NCI-H146 (cell line): ENCODE results near the gene RITA1.

Experiments used
- DNase-seq: peaks from one replicate; lab custom pipeline; 2025; lab: John Stamatoyannopoulos, UW

The RITA1 gene

DNA sequence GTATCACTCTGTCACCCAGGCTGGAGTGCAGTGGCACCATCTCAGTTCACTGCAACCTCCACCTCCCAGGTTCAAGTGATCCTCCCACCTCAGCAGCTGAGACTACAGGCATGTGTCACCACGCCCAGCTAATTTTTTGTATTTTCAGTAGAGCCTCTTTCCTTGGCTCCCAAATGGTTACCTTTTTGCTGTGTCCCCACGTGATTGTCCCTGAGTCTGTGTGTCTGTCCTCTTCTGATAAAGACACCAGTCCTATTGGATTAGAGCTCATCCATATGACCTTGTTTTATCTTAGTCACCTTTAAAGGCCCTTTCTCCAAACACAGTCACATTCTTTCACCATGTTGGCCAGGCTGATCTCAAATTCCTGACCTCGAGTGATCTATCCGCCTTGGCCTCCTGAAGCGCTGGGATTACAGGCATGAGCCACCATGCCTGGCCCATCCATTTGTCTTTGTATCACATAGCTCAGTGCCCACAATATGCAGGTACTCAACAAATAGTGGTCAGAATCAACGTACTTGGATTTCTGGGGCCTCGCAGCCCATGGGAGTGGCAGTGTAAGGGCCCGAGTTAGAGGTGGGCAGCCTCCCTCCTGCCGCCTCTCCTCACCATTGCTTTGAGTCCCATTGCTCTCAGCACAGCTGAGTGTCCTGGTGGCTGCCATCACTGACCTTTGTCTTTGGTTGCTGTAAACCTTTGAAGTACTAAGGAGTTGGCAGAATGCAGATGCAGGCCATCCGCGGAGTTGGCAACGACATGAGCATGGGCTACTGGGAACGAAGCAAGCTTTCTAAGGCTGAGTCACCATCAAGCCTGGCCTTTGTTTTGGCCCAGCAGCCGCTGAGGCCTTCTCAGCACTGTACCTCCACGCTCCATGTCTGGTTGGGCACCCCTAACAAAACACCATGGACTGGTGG is 45.1 kb downstream of the RITA1 start:
- DNase-seq, result no peak

DNA sequence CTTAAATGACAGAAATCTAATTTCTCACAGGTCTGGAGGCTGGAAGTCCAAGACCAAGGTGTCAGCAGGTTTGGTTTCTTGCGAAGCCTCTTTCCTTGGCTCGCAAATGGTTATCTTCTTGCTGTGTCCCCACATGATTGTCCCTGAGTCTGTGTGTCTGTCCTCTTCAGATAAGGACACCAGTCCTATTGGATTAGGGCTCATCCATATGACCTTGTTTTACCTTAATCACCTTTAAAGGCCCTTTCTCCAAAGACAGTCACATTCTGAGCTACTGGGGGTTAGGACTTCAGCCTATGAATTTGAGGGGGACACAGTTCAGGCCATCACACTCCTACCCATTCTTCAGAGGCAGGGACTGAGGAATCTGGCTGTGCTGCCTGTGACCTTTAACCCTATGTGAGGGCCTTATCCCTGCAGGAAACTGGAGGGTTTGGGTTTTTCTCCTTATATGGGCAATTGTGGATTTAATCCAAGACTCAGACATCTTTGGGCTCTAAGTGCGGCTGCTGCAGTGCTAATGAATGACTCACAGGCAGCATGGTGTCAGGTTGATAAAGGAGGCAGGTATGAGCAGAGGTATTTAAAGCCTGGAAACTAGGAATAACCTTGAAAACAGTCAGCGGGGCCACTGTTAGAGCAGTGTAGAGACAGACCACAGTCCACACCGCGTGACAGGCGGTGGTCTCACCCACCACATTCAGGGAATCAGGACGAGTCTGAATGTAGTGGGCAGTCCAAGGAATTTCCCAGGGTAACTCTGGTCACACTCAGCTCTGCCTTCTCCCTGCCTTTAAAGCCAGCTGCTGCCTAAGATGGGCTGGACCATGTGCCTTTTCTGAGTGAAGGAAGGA is 45.9 kb downstream of the RITA1 start:
- no peak for DNase-seq

DNA sequence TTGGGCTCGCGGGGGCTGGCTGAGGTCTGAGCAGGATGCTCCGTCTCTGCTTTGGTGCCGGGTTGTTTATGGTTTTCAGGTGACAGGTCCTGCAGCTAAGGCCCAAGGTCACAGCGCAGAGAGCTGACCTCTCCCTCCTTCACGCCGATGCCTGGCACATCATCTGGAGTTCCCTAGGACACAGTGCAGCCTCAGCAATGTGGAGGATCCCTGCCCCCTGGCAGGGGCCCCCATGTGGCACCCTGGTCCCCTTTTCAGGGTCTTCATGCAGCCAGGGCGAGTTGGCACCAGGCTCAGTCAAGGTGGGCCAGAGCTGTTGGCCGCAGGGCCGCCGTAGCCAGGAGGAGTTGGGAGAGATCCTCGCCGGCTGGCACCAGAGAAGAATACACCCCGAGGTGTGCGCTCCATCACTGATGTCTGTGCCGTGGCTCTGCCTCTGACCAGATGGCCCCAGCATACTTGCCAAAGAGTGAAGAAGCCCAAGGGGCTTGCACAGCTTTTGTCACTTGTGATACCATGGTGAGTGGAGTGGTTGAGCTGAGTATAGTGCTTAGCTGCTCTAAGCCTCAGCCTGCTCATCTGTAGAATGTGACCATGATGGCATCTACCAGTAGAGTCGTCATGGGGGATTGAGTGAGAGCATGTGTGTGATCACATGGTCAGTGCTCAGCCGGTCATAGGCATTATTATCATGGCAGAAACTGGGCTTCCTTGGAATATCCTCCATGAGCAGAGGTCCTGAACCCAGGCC is 46.7 kb downstream of the RITA1 start:
- DNase-seq, result no peak

- peak; percentile 87 for DNase-seq
Observed at GRCh38 chr12:113232840-113233585, 47.5 kb downstream of the RITA1 start.

- no peak for DNase-seq
Observed at GRCh38 chr12:113233967-113234366, 48.4 kb downstream of the RITA1 start.

- no peak for DNase-seq
Observed at GRCh38 chr12:113234483-113234882, 49.0 kb downstream of the RITA1 start.

- no peak for DNase-seq
Observed at GRCh38 chr12:113235976-113236375, 50.5 kb downstream of the RITA1 start.

DNA sequence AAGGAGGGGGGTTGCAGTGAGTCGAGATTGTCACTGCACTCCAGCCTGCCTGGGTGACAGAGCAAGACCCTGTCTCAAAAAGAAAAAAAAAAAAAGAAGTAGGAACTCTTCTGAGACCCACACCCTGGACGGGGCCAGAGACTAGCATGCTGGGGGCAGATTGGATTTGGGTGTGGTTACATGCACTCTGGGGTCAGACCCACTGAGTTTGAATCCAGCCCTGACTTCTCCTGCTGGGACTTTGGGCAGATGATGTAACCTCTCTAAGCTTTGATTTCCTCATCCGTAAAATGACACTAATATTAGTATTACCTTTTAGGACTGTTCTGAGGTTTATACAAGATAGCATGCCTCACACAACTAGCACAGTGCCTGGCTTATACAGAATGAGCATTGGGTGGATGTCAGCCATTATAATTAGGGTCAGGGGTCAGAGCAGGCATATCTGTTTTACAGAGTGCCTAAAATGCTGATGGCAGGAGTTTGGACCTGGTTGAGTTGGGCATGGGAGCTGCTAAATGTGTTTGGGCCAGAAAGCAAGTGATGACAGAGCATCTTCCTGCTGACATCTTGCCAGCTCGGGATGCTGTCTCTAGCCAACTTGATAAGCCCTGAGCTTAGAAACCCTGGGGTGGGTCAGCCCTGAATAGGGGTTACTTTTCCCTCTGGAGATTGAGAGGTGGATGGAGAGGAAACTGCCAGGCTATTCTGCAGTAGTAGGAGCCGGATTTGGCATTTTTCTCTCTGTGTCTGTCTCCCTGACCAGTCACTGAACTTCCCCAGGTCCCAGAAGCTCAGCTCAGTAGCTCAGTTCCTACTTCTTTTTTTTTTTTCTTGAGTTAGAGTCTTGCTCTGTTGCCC is 51.2 kb downstream of the RITA1 start:
- DNase-seq, result no peak

GRCh38 chr12:113237748-113238147 is 52.2 kb downstream of the RITA1 start:
- DNase-seq, result no peak

DNA sequence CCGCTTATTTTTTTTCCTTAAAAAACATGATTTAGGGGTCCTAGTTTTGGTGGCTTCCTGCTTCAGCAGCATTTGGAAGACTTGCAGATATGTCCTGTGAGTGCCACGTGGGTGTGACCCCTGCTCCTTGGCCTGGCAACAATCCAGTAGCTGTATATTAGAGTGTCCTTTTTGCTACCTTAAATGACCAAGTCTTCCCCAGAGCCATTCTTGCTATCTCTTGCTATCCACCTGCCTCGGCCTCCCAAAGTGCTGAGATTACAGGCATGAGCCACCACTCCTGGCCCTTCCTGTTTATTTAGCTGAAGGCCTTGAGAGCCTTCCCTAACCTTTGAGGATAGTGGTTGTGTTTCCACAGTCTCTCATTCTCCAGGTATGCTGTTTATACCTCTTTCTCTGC is 52.8 kb downstream of the RITA1 start:
- DNase-seq, result no peak

- DNase-seq, result no peak
Observed at GRCh38 chr12:113239288-113239771, 53.8 kb downstream of the RITA1 start.

DNA sequence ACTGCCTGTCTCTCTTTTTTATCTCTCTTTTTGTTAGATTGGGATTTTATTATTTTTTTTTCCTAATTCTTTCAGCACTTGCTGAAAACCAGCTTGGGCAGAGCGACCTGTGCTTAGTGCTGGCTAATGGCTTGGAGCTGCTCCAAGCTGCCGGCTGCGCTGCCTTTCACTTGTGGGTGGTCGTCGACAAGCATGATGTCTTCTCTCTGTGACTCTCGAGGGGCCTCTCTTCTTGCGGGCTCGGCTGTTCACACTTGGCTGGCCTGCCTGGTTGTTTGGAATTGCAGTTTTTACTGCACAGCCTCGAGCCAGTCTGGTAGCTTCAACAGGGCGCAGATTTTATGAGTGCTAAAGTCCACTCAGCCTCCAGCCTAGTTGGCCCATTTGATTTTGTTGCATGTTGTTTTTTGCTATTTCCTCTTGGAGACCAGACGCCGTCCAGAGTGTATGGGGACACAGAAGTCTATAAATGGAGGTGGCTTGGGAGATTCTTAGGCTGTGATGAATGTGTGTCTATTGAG is 54.4 kb downstream of the RITA1 start:
- DNase-seq, result no peak

DNA sequence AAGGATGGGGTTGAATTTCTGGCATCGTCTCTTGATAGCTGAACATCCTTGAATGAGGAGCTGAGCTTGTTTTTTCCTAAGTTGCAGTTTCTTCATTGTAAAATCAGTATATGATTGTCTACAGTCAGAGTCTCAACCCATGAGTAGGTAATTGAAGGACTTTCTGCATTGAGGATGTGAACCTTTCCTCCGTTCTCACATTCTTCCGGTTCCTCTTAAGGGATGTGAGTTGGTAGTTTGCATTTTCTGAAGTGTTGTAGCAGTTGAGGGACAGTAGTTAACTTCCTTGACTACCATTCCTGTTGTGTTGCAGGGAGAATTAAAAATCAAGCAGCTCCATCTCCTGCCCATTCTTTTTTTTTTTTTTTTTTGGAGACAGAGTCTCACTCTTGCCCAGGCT is 54.9 kb downstream of the RITA1 start:
- no peak for DNase-seq

DNA sequence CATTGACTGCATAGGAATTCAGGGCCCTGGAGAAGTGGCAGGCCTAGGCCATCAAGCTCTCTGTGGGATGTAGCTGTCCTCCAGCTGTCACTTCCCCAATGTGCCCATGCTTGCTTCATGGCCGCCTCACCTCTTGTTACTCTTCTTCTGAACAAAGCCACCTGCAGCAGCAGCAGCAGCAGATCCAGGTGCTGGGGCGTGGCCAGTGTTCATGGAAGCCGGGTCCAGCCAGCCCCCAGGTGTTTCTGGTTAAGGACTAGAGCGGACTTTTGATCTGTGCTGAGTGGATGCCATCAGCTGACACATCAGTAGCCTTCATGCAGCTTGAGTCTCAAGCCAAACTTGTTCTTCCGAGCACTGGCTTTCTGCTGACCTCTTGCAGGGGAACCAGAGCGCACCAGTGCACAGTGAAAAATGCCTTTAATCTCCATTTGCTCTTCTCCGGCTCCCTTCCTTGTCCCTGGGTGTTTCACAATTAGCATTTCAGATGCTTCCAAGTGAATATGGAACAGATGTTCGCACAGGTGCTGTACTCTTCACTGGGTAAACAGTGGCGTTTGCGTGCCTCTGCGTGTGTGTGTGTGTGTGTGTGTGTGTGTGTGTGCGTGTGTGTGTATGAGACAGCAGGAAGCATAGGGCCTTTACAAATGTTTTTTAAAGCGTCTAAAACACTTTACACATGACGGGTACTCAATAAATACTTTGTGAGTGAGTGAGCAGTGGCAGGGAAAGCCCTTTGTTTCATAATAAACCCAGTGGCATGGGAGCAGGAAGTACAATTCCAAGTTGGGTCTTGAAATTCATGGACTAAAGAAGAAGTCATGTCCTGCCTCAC is 55.9 kb downstream of the RITA1 start:
- peak; percentile 96 for DNase-seq
